ENCODE data around the gene RDH11.

- no peak for TF ChIP-seq CTCF (IDR thresholded peaks at IDR 0.05; ENCODE audit: borderline replicate concordance, extremely low read depth, low read length, poor library complexity, severe bottlenecking)
- TF ChIP-seq EZH2 (IDR thresholded peaks at IDR 0.05; ENCODE audit: borderline replicate concordance, low read depth, low read length, severe bottlenecking): no peak
These were observed 11.7 kb downstream of the RDH11 start for GRCh38 chr14:67683842-67684241.
